ENCODE data around the gene CFAP58. TPM values are rescaled to one million over a fixed set of nuclear protein-coding genes. Genes with fewer than 3 reads are reported as not detected.
A peak's percentile ranks its signal among the peaks of the same experiment; 100 is the strongest.

CFAP58 gene, protein sequence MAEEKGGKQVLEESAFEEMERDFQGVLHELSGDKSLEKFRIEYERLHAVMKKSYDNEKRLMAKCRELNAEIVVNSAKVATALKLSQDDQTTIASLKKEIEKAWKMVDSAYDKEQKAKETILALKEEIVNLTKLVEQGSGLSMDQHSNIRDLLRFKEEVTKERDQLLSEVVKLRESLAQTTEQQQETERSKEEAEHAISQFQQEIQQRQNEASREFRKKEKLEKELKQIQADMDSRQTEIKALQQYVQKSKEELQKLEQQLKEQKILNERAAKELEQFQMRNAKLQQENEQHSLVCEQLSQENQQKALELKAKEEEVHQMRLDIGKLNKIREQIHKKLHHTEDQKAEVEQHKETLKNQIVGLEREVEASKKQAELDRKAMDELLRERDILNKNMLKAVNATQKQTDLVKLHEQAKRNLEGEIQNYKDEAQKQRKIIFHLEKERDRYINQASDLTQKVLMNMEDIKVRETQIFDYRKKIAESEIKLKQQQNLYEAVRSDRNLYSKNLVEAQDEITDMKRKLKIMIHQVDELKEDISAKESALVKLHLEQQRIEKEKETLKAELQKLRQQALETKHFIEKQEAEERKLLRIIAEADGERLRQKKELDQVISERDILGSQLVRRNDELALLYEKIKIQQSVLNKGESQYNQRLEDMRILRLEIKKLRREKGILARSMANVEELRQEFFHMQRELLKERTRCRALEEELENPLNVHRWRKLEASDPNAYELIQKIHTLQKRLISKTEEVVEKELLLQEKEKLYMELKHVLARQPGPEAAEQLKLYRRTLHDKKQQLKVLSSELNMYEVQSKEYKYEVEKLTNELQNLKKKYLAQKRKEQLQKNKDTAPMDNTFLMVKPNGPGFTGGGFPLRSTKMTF
- under 1 TPM in 3 of 4 donors, not detected in 1; 0.13 to 0.36 (median 0.27) TPM for total RNA-seq

DNA sequence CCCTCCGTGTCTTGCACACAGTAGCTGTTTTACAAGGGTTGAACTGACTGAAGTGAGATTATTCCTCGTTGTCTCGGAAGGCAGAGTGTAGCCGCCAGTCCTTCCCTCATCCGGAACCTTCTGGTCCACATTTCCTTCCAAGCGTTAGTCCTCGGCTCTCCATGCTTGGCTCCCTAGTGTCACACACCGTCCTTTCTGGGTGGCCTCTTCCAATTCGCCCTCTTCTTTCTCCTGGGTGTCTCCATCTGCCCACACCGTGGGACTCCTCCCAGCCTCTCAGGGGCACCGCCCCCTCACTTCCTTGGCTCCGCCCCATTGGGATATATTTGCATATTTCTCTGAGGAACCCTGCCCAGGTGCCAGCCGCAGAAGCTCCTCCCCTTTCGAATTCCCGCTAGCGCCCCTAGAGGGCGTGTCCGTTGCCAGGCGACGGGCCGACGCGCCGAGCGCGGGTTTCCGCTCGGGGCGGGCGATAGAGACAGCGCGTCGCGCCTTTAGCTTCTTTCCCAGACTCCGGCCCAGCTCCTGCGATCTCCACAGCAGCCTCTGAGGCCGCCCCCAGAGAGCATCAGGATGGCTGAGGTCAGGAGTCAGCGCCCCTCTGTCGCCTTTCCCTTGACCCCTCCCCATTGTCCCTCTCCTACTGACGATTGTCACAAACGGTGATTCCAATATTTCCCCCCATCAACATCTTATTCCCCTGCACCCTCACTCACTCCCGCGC lies at the start of gene CFAP58:
CFAP58 (plus strand) TSS at position 509 of the 724 bp plus-strand sequence; CDS start at position 574, 65 bp downstream.
- H3K4me3 ChIP-seq, result peak within 1 kb of the TSS; percentile 38 to 60 (median 54)
- H3K27me3 ChIP-seq, result no peaks in the 10 kb centered on the region
- in situ Hi-C loops (cut with MboI; ENCODE audit: low sequenced_read_pairs in 4 of 4), result no loop called here
- intact Hi-C loops (cut with DNase I; ENCODE audit: low total_unique reads), result loop anchor here (2.0 kb wide), 1 partner anchor 233 kb away; no protein-coding TSS in a partner anchor
- peak within 1 kb of the TSS in 1 of 4 donors; percentile 20 for H3K27ac ChIP-seq
- TF ChIP-seq, protein P1, sequence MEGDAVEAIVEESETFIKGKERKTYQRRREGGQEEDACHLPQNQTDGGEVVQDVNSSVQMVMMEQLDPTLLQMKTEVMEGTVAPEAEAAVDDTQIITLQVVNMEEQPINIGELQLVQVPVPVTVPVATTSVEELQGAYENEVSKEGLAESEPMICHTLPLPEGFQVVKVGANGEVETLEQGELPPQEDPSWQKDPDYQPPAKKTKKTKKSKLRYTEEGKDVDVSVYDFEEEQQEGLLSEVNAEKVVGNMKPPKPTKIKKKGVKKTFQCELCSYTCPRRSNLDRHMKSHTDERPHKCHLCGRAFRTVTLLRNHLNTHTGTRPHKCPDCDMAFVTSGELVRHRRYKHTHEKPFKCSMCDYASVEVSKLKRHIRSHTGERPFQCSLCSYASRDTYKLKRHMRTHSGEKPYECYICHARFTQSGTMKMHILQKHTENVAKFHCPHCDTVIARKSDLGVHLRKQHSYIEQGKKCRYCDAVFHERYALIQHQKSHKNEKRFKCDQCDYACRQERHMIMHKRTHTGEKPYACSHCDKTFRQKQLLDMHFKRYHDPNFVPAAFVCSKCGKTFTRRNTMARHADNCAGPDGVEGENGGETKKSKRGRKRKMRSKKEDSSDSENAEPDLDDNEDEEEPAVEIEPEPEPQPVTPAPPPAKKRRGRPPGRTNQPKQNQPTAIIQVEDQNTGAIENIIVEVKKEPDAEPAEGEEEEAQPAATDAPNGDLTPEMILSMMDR (IDR thresholded peaks at IDR 0.05 in 4 of 5, conservative IDR thresholded peaks at IDR 0.05 in 1 of 5), result peak; percentile 71 to 88 (median 81)
- no peak for TF ChIP-seq POLR2A (IDR thresholded peaks at IDR 0.05)
- peak; percentile 92 for ATAC-seq
- H3K9me3 ChIP-seq, result no peaks in the 10 kb centered on the region
- no peaks in the 10 kb centered on the region for H3K36me3 ChIP-seq
- peak; percentile 85 to 92 for DNase-seq
- peaks cover 11 to 22% of the 10 kb centered on the region in 2 donors for H3K4me1 ChIP-seq

DNA sequence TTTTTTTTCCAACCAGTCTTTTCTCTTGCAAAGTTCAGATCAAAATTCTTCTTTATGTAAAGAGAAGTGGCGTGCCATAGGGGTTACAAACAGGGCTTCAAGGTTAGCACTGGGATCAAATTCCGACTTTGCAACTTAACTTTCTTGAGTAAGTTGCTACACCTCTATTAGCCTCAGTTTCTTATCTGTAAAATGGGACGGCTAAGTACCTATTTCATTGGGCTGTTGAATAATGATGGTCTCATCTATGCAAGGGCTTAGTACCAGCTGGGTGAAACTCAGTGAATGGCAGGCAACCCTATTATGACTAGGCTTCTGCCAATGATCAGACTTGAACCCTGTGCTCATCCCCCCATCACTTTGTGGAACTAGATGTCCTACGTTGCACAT lies 49.3 kb upstream of the CFAP58 start:
- Histone ChIP-seq H3K27me3 (no peaks in the 10 kb centered on the region), H3K9me3 (no peaks in the 10 kb centered on the region), H3K27ac (peak overlapping the region; percentile 72 to 75 (median 74)), H3K4me3 (no peak overlapping the region), H3K36me3 (no peaks in the 10 kb centered on the region), H3K4me1 (peaks cover 55 to 65% of the 10 kb centered on the region in 2 donors)
- intact Hi-C loops (cut with DNase I; ENCODE audit: low total_unique reads) (loop anchor here (2.0 kb wide), 1 partner anchor 34 kb away; the partner anchor contains the start of gene ITPRIP), in situ Hi-C loops (cut with MboI; ENCODE audit: low sequenced_read_pairs in 4 of 4) (loop anchor here in 2 of 4 donors (5.0 kb wide), 1 partner anchor 43 kb away; no protein-coding TSS in a partner anchor)
- TF ChIP-seq, protein P1 (IDR thresholded peaks at IDR 0.05 in 4 of 5, conservative IDR thresholded peaks at IDR 0.05 in 1 of 5), result no peak
- TF ChIP-seq POLR2A (IDR thresholded peaks at IDR 0.05), result no peak
- no peak for DNase-seq
- ATAC-seq, result no peak

DNA sequence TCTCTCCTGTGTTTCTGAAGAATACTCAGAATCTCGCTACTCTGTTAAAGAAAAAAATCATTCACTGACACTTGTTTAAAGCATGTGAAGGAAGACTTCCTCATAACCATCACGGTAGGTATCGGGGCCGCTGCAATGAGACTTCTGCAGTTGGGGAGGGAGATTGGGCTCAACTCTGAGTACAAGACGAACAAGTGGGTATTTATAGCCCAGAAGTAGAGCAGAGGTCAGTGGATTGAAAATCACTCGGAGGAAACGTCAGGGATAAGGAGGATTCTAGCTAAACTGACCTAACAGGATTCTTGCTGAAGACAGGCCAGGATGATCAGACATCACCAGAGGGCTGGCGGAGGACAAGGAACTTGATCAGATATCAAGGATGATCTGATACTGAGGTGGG lies 48.7 kb upstream of the CFAP58 start:
- no peaks in the 10 kb centered on the region for H3K36me3 ChIP-seq
- peak; percentile 44 to 45 for ATAC-seq
- intact Hi-C loops (cut with DNase I; ENCODE audit: low total_unique reads) (loop anchor here (1.0 to 2.0 kb wide), 2 partner anchors 34 to 45 kb away; partner anchors contain the start of gene ITPRIP), in situ Hi-C loops (cut with MboI; ENCODE audit: low sequenced_read_pairs in 4 of 4) (loop anchor here in 2 of 4 donors (5.0 kb wide), 1 partner anchor 42 kb away; no protein-coding TSS in a partner anchor)
- H3K9me3 ChIP-seq, result no peaks in the 10 kb centered on the region
- TF ChIP-seq, protein P1 (IDR thresholded peaks at IDR 0.05 in 4 of 5, conservative IDR thresholded peaks at IDR 0.05 in 1 of 5), result no peak
- no peak for TF ChIP-seq POLR2A (IDR thresholded peaks at IDR 0.05)
- H3K4me1 ChIP-seq, result peaks cover 53 to 64% of the 10 kb centered on the region in 2 donors
- H3K27ac ChIP-seq, result peak overlapping the region; percentile 72 to 75 (median 74)
- H3K27me3 ChIP-seq, result no peaks in the 10 kb centered on the region
- no peak overlapping the region for H3K4me3 ChIP-seq
- no peak for DNase-seq

DNA sequence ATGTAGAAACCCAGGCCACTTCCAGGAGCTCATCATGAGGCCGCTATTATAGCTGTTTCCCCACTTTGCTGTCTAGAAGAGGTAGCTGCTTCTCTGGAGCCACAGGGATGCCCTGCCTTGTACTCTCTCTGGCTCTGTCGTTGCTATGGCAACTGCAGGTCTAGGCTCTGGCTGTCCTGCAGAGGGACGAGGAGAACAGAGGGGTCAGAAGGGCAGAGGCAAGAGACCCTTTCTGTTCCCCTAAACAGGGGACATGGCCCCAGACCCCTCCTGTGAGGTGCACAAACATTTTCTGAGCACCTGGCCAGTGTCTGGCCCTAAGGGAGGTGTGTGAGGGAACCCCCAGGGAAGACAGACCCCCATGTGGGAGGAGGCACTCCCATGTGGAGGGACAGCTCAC lies 46.7 kb upstream of the CFAP58 start:
- Histone ChIP-seq H3K4me3 (no peak overlapping the region), H3K9me3 (no peaks in the 10 kb centered on the region), H3K27me3 (no peaks in the 10 kb centered on the region), H3K27ac (peak overlapping the region in 1 of 4 donors; percentile 87), H3K4me1 (peaks cover 50 to 69% of the 10 kb centered on the region in 2 donors), H3K36me3 (no peaks in the 10 kb centered on the region)
- ATAC-seq (no peak), DNase-seq (no peak)
- intact Hi-C loops (cut with DNase I; ENCODE audit: low total_unique reads), result no loop called here
- in situ Hi-C loops (cut with MboI; ENCODE audit: low sequenced_read_pairs in 4 of 4), result no loop called here
- TF ChIP-seq, protein P1 (IDR thresholded peaks at IDR 0.05 in 4 of 5, conservative IDR thresholded peaks at IDR 0.05 in 1 of 5), result no peak
- no peak for TF ChIP-seq POLR2A (IDR thresholded peaks at IDR 0.05)
